Astrocyte of the cerebellum (primary cell): ENCODE results near the gene ZBBX.

ENCODE experiments used
- DNase-seq: peaks from one replicate; pipeline ENCODE4 v3.0.0-alpha.2; 2011; ENCODE audit warnings: low read depth
- H3K4me3 ChIP-seq: 2 replicates; pipeline ENCODE4 v1.5.1; 2011; ENCODE audit warnings: mild to moderate bottlenecking, low read depth, low read length, moderate library complexity
- in situ Hi-C: cut with HindIII; loops from 2 replicates; pipeline ENCODE4 v1.10.0; 2017; ENCODE audit warnings: low sequenced_read_pairs
- TF ChIP-seq, protein P1 (sequence below): IDR thresholded peaks from 2 replicates; pipeline ENCODE4 v1.5.1; 2012; ENCODE audit warnings: low read length, low read depth, moderate library complexity, mild to moderate bottlenecking; ENCODE audit errors: missing control alignments

The ZBBX gene

GRCh38 chr3:167318306-167318705, 61.8 kb downstream of the ZBBX start:
- TF ChIP-seq, protein P1, sequence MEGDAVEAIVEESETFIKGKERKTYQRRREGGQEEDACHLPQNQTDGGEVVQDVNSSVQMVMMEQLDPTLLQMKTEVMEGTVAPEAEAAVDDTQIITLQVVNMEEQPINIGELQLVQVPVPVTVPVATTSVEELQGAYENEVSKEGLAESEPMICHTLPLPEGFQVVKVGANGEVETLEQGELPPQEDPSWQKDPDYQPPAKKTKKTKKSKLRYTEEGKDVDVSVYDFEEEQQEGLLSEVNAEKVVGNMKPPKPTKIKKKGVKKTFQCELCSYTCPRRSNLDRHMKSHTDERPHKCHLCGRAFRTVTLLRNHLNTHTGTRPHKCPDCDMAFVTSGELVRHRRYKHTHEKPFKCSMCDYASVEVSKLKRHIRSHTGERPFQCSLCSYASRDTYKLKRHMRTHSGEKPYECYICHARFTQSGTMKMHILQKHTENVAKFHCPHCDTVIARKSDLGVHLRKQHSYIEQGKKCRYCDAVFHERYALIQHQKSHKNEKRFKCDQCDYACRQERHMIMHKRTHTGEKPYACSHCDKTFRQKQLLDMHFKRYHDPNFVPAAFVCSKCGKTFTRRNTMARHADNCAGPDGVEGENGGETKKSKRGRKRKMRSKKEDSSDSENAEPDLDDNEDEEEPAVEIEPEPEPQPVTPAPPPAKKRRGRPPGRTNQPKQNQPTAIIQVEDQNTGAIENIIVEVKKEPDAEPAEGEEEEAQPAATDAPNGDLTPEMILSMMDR = no peak
- DNase-seq = no peak
- no peak overlapping the region for H3K4me3 ChIP-seq
- in situ Hi-C loops = no loop called here

DNA sequence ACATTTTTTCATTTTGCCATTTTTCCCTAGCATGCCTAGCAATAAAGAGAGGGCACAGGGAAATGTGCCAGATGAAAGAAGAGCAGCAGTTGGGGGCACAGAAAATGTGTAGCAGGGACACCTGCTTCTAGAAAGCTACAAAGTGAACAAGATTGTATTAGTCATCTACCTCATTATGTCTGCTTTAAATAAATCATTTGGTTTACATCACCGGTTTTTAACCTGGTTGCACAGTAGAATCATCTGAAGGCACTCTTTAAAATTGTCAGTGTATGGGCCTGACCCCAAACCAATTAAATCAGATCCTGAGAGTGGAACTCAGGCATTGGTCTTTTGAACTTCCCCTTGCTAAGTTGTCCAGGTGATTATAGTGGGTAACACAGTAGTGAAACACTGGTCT, 73.8 kb downstream of the ZBBX start:
- H3K4me3 ChIP-seq = no peak overlapping the region
- no peak for DNase-seq
- in situ Hi-C loops = no loop called here
- TF ChIP-seq, protein P1 = no peak

DNA sequence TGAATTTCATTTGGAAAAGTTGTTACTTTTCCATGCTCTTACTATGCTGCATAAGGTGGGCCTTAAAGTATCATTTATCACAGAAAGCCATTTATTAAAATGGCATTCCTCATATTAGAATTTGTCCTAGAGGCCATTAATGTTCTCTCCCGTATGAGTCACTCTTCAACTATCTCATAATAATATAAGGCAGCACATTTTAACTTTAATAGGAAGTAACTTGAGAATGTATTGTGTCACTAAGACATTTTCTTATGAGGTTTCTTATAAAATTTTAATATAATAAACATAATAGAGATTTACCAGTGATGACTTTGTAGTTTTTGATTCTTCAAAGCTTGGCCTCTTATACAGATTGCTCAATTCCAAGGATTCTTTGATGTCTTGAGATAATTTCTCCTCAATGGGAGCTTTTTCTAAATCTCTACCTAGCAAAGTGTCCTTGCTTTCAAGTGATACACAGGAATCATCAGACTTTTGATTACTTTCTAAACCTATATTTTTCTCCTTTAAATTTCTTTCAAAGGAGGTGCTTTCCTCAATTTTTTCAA, 74.7 kb downstream of the ZBBX start:
- no peak for DNase-seq
- TF ChIP-seq, protein P1 = no peak
- in situ Hi-C loops = no loop called here
- H3K4me3 ChIP-seq = no peak overlapping the region

DNA sequence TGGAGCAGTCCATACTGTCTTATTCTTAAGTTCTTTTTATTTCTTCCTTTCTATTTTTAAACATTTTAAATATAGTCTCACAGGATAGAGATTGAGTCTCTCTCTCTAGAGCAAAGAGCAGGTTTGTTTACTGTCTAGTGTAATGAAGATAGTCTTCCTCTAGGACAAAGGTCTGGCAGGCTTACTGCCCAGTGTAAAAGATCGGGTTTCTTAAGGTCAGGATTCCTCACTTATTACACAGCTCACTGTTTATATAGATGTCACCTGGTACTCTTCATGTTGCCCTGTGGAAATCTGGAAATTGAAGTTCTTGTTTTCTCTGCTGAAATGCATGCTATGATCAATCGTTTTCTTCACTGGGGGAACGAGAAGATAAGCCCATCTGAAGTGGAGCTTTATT, 76.0 kb downstream of the ZBBX start:
- H3K4me3 ChIP-seq = no peak overlapping the region
- TF ChIP-seq, protein P1 = no peak
- in situ Hi-C loops = no loop called here
- no peak for DNase-seq

DNA sequence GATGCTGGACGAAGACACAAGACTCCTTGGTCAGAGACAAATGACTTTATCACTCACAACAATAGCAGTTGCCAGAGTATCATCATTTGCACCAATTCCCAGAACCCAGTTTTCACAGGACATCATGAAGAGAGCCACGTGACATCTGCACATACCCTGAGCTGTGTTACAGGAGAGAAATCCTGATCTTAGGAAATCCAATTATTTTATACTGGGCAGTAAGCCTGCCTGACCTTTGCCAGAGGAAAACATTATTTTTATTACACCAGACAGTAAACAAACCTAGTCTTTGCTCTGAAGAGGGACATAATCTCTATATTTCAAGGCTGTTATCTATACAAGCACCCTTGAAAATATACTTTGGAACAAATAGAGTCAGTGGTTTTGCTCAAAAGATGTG, 77.4 kb downstream of the ZBBX start:
- TF ChIP-seq, protein P1 = no peak
- in situ Hi-C loops = no loop called here
- no peak overlapping the region for H3K4me3 ChIP-seq
- no peak for DNase-seq

GRCh38 chr3:167300207-167300606, 79.9 kb downstream of the ZBBX start:
- no peak for DNase-seq
- TF ChIP-seq, protein P1 = no peak
- in situ Hi-C loops = no loop called here
- no peak overlapping the region for H3K4me3 ChIP-seq

DNA sequence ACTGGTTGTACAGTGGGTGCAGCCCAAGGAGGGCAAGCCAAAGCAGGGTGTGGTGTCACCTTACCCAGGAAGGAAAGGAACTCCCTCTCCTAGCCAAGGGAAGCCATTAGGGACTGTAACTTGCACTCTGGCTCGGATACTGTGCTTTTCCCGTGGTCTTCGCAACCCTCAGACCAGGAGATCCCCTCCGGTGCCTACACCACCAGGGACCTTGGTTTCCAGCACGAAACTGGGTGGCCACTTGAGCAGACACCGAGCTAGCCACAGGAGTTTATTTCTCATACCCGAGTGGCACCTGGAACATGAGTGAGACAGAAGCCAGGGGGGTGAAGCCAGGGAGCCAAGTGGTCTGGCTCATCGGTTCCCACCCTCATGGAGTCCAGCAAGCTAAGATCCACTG, 90.7 kb downstream of the ZBBX start:
- no peak for DNase-seq
- in situ Hi-C loops = no loop called here
- H3K4me3 ChIP-seq = no peak overlapping the region
- TF ChIP-seq, protein P1 = no peak
